ENCODE measurements around the gene LPAR1. TPM values are rescaled to one million over a fixed set of nuclear protein-coding genes. Genes with fewer than 3 reads are reported as not detected.
"Not testable (repeated sequence)": the region's sequence is repeated elsewhere in the genome, so short reads cannot be mapped to it uniquely, and the experiment has no call there.

LPAR1 gene
- total RNA-seq, 1 experiment from 2014 or later, result 56.8 TPM

DNA sequence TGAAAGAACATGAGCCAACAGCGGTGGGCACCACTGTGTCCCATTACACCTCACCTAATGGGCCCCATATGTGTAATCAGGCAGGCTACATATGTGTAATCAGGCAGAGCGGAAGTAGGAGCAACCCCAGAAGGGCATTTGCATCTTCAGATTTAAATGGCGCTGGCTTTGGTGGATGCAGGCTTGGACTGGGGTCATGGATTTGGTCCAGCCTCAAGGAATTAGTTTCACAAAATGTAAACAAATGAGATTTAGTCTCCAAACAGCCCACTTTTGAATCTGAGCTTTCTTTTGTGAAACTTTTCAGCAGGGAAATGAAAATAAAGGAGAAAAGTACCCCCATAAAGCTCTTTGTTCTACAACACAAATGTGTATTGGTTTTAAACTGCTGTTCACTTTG lies 161.3 kb downstream of the LPAR1 start:
- no peak for DNase-seq (ENCODE audit: low read depth)

DNA sequence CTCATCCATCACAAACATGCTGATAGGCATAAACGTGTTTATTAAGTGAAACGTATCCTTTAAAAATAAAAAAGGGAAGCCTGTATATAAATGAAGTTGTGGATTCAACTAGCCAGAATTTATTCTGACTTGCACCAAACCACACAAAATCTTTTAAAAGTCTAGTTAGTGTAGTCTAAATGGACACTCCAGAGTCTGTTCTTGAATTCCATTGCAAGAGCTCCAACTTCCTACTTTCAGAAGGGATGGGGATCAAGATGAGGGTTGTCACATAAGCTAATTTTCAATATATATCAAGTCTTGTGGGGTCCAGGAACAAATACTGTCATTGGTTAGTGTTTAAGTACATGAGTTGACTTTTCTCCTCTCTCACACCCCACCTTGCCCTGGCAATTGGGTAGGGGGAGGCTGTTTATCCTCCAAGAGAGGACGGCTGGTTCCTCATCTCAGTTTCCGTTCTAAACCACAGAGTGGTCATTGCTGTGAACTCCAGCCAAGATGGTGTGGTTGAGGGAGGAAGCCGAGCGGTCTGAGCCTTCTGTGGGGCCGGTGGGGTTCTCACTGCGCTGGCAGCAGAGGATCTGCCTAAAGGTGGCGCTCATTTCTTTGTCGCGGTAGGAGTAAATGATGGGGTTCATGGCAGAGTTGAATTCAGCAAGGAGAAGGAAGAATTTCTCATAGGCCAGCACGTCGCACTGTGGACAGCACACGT lies 163.2 kb downstream of the LPAR1 start:
- no peak for DNase-seq (ENCODE audit: low read depth)

DNA sequence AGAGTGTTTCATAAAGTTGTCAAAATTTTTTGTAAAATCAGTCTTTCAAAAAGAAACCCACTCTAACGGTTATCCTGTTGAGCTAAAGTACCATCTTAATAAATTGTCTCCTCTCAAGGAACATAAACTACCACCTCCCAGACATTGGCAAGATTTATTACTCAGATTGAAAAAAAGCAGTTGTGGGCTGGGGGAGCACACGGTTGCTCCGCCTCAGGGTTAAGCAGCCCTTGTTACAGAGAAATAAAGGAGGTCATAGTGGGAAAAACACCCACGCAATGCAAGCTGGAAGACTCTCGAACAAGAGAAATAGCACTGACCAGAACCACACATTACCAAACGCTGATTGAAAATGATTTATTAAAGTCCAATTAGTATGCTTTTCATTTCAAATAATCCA lies 165.3 kb downstream of the LPAR1 start:
- DNase-seq (ENCODE audit: low read depth), result no peak

DNA sequence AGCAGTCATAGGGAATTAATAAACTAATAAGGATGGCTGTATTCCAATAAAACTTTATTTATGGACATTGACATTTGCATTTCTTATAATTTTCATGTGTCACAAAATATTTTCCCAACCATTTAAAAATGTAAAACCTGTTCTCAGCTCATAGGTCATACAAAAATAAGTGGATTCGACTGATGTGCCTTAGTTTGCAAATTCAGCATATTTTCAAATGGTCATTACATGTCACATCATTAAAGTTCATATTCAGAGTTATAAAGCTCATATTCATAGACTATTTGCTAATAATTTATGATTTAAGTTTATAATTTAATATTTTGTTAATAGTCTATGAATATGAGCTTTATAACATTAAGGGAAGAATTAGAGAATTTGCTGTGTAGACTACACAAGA lies 166.5 kb downstream of the LPAR1 start:
- no peak for DNase-seq (ENCODE audit: low read depth)

DNA sequence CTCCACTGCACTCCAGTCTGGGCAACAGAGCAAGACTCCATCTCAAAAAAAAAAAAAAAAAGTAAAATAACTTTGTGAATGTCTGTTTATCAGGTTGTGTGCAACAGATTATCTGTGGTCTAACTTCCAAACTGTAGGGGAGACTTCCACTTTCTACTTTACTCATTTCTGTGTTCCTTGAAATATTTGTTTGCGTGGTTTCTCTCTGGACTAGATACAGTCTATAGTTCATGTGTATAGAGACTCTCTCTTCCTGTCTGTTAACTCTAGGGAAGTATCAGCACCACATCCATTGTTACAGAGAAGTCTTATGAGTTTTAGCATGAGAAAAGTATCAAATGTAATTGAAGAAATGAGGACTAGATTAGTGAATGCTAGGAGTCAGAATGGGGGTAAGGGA lies 168.3 kb downstream of the LPAR1 start:
- DNase-seq (ENCODE audit: low read depth), result no peak

DNA sequence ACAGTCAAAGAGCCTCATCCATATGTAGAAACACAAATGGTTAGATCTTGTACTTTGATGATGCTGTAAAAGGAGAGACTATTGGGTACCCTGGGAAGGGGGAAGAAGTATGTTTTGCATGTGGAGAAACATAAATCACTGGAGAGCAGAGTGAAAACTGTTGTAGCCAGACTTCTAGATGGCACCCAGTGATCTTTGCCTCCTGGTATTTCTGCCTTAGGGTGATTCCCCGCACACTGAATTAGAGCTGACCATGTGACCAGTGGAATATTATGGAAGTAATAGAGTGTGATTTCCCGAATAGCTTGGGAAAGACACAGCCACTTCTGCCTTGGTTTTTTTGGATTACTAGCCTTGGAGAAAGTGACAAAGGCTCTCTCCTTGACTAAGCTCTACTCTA lies 174.3 kb downstream of the LPAR1 start:
- DNase-seq (ENCODE audit: low read depth), result no peak

DNA sequence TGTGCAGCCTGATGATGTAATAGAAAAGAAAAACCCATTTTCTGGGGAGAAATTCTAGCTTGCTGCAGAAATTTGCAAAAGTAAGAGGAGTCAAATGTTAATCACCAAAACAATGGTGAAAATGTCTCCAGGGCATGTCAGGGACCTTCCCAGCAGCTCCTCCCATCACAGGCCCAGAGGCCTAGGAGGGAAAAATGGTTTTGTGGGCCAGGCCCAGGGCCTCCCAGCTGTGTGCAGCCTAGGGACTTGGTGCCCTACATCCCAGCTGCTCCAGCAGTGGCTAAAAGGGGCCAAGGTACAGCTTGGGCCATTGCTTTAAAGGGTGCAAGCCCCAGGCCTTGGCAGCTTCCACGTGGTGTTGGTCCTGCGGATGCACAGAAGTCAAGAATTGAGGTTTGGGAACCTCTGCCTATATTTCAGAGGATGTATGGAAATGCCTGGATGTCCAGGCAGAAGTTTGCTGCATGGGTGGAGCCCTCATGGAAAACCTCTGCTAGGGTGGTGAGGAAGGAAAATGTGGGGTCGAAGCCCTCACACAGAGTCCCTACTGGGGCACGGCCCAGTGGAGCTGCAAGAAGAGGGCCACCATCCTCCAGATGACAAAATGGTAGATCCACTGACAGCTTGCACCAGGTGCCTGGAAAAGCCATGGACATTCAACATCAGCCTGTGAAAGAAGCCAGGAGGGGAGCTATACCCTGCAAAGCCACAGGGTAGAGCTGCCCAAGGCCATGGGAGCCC lies 176.7 kb downstream of the LPAR1 start:
- DNase-seq (ENCODE audit: low read depth), result not testable (repeated sequence)

DNA sequence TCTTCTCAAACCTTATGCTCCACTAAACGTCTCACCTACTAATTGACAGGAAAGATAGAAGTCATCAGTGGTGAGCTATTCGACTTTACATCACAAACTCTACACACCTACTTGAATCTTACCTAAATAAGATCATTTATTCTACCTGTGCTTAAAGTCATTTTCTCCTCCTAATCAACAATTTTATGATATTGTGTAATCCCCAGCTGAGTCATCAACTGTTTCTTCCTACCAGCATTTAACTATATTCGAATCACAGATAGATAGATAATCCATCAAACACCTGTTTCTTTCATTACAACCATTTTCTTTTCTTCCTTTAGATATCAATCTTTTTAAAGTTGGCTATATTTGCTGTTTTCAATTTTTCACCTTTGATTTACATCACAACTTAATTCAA lies 181.5 kb downstream of the LPAR1 start:
- DNase-seq (ENCODE audit: low read depth), result no peak

DNA sequence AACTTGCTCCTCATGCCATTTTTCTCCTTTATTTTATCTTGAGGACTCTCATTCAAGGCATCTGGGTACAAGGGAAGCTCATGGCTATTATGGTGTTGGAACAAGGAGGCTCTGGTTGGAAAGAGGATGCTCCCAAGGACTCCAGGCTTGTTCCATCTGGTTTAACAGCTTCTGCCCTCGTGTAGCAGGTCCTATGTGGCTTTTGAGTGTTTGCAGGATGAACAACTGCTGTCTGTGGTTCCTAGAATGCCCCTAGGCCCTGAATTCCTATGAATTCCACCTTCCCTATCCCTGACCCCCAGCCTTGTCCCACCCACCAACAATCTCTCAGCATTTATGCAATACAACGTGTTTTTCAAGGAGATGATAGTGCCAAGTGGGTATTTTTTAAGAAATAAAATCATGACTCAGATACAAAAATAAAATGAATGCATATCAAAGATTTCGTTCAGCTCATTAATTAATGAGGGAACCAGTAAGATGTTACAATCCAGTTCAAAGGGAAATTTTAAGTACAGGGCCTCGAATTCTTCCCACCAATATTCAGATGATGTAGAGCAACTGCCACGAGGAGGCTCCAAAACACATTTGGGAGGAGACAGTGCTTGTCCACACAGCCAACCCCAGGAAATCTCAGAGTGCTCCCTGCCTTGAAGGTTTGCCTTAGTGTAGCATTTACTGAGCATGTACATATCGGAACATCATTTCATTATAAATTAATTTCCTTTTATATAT lies 187.7 kb downstream of the LPAR1 start:
- DNase-seq (ENCODE audit: low read depth), result no peak

DNA sequence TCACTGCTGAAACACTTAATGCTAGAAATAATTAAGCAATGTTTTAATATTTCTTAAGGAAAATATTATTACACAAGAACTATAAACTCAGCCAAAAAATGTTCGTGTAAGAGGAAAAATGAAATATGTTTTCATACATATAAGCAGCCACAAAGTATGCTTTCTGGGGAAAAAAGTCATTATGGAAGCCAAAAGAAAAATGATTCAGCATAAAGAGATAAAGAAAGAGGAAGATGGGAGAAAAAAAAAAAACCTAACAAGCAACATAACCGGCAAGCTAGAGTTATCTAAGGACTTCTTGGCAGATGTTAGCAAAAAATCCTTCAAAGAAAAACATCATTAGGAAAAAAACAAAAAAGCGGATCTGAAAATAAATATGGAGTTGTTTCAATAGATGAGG lies 190.6 kb downstream of the LPAR1 start:
- peak; percentile 35 for DNase-seq (ENCODE audit: low read depth)

DNA sequence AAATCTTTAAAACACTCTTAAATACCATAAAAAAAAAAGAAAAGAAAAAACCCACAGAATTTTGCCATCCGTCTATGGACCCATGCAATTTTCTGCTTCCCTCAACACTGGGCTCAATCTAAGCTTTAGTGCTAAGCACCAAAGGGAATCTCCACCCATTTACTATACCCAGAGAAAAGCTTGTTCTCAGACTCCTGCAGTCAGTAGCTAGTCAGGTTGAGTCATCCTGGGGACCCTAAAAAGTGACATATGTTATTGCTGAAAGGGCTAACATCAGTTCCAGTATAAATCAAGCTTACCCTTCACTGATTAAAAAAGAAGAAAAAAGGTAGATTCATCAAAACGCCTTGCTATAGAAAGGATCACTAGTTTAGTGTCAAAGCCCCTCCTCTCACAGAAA lies 192.1 kb downstream of the LPAR1 start:
- no peak for DNase-seq (ENCODE audit: low read depth)

DNA sequence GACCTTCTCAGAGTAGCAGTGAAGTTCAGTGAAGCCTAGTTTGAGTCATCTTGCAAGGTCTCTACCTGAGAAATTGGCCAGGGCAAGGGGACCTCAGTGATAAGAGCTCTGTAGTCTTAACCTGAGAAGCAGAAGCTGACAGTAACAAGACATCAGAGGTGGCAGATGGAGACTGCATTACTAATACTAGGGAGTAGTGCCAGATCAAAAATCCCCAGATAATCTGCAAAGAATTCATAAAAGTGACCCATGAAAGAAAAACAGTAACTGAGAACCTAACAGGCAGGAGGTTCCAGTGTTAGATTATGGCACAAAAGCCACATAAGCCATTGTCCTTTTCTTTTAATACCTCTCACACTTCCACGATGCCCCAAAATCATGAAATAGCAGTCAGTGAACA lies 194.1 kb downstream of the LPAR1 start:
- DNase-seq (ENCODE audit: low read depth), result peak; percentile 29

DNA sequence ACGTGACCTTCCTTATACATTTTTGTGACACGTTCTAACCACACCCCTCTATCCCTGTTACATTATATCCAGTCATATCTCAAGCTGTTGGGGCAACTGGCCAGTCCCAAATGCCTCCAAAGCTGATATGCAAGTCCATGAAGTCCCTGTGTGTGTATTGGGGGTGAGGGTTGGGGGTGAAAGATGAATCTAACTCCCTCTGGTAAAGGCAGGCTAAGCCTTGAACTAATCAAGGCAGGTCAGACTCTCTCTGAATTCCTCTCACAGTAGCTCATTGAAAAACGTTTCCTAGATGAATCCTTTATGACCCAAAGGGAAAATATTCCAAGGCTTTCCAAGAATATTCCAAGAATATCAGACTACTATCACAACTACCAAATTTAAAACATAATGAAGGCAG lies 195.3 kb downstream of the LPAR1 start:
- no peak for DNase-seq (ENCODE audit: low read depth)

DNA sequence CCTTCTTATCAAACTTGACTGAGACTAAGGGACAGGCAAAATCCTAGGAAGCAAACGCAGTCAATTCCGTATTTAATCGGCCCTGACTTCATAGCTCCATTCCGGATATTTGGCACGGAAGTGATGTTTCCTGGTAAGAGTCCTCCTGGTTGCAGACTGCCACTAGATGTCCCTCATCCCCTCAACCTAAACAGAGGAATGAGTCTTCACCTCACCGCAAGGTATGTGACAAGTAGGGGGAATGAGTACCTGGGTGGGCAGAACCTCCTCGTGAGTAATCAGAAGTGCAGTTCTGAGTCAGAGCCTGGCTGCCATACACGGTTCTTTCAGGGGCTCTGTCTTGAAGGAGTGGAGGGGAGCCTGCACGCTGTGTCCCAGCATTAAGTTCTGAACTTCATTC lies 196.1 kb downstream of the LPAR1 start:
- no peak for DNase-seq (ENCODE audit: low read depth)

DNA sequence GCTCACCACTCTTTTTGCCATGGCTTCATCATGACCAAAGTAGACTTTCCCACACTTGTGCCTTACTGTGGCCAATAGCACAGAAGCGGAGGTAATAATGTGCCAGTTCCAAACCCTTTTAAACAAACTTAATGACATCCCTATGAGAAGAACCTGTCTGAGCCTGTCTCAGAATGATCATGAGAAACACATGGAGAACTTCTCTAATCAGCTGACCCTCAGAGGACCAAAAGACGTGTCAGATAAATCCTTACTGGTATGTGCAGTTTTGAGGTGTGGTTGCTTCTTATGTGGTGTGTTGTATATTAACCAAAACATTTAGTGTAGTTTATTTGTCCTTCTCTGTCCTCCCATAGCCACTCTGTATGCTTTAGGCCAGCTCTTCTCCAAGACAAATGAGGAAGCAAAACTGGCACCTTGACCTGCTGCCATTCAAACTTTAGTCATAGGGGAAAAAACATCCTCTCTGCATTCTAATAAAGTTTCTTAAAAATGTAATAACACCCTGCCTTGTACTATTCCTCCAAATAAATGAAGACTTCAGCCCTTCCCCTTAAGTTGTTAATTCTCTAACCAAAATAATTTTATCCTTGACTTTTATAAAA lies 200.8 kb downstream of the LPAR1 start:
- no peak for DNase-seq (ENCODE audit: low read depth)

DNA sequence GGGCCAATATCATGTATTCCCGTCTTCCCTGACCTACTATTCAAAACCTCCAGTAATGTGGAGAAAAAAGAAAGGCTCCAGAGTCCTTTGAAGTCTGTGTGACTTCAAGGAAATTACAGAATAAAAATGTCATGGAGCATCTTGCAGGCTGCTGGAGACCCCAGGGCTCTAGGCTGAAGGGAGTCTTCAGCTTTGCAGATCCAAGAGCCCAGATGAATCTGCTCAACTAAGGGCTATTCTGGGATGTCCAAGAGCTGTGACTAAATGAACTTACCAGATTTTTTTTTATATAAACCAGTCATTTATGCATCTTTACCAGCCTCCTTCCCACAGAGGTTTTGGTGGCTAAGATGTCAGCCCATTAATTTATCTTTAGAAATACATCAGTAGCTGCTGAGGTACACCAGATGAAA lies 202.4 kb downstream of the LPAR1 start:
- peak; percentile 51 for DNase-seq (ENCODE audit: low read depth)

DNA sequence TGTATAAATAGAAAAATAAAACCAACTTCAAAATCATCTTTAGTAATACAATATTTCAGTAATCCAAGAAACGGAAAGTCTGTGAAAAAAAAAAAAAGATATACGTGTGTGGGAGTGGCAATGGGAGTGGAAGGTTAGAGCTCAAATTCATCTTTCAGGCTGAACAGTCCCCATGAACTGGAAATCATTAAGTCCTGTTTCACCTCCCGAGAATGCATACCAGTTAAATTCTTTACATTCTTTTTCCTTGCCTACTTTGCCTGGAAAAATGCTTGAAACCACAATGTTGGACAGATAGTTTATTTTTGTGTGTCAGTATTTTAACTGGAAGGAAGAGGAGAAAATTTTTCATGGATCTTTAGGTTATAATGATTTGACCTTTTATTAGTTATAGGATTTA lies 202.9 kb downstream of the LPAR1 start:
- peak; percentile 91 for DNase-seq (ENCODE audit: low read depth)

DNA sequence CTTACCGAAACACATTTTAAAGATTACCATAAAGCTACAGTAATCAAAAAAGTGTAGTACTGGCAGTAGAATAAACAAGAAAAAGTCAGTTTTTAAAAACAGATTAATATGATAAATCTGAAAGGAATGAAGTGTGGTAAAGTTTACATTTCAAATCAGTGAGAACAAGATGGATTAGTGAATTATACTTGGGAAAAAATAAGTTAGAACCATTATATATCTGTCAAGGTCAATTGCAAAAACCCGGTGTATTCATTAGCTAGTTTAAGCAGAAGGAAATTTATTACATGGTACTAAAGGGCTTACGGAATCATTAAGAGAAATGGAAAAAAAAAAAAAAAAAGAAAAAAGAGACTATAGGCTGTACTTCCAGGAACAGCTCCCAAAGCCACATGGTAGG lies 205.3 kb downstream of the LPAR1 start:
- DNase-seq (ENCODE audit: low read depth), result no peak

DNA sequence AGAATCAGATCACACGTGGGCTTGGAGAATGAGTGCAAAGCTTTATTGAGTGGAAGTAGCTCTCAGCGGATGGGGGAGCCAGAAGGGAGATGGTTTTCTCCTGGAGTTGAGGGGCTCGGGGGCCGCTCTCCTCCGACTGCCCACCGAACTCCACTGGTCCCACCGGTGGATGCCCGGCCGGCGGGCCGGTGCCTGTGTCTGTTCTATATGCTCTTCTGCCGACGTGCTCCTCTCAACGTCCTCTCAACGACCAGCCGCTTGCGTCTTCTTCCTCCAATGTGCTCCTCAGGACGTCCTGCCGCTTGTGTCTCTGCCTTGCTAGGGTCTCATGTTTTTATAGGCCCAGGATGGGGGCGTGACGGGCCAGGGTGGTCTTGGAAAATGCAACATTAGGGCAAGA lies 207.8 kb downstream of the LPAR1 start:
- DNase-seq (ENCODE audit: low read depth), result no peak

DNA sequence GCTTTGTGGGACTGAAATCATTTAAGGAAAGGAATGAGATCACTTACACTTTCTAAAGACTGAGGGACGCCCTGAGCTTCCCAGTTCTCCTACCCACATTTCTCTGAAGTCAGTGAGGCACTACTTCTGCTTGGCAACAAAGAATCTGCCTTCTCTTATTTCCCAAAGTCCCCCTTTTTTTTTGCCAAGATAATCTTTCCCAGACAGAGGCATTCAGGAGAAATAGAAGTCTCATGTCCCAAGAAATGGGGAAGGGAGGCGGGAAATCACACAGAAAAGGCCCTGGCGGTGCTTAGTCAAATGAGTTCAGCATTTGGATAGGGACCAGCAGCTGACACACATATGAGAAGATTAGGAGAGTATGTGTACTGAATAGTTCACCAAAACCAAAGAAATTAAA lies 210.0 kb downstream of the LPAR1 start:
- peak; percentile 48 for DNase-seq (ENCODE audit: low read depth)

DNA sequence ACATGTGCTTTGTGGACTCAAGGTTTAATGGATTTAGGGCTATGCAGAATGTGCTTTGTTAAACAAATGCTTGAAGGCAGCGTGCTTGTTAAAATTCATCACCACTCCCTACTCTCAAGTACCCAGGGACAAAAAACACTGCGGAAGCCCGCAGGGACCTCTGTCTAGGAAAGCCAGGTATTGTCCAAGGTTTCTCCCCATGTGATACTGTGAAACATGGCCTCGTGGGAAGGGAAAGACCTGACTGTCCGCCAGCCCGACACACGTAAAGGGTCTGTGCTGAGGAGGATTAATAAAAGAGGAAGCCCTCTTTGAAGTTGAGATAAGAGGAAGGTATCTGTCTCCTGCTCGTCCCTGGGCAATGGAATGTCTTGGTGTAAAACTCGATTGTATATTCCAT lies 211.9 kb downstream of the LPAR1 start:
- DNase-seq (ENCODE audit: low read depth), result not testable (repeated sequence)

DNA sequence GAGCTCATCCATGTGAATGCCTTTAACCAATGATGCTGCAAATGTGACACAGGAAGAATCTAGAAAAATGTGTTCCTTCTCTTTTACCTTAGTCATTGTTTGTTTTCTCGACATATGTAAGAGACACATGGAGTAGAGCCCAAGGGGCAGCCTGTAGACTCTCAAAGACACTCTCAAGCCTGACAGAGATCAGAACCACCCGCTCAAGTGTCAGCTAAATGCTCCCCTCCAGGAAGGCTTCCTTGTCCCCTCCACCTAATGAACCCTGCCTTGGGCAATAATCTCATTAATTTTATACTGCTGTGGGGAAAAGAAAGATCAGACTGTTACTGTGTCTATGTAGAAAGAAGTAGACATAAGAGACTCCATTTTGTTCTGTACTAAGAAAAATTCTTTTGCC lies 212.3 kb downstream of the LPAR1 start:
- DNase-seq (ENCODE audit: low read depth), result no peak

Data from LHCN-M2 (cell line).